Spleen (tissue), 7 donors: ENCODE results near the gene WNT1.

Experiments used
- POLR2A ChIP-seq, 3 donors: fragments of 450-650 bp; IDR thresholded peaks; one replicate each; pipeline ENCODE4 v1.5.1; 2017; ENCODE audit warnings: antibody characterized with exemption in 3 of 3, mild to moderate bottlenecking in 1 of 3
- POLR2AphosphoS5 ChIP-seq, 3 donors: sonication (generic); formaldehyde crosslinking; IDR thresholded peaks; one replicate each; pipeline ENCODE4 v1.5.1; 2017; ENCODE audit warnings: antibody characterized with exemption in 3 of 3
- TF ChIP-seq, protein P1 (sequence below), 11 experiments: fragments of 200-600 bp in 7 of 11; fragments of 450-650 bp in 4 of 11; sonication (generic) in 4 of 11; IDR thresholded peaks in 8 of 11; conservative IDR thresholded peaks in 3 of 11; 1 replicate in 7 of 11; 2 replicates in 4 of 11; pipeline versions ENCODE4 v1.4.0 to v1.8.0; 2016 to 2021; ENCODE audit warnings: antibody characterized with exemption in 11 of 11, inconsistent platforms in 4 of 11, mild to moderate bottlenecking in 1 of 11
- donor health status: DM: no; HTN: no; CAD: no; lungs with moderate emphysema.
- donor health status: DM: no; HTN: no; CAD: no.
- donor health status: DM: no; HTN: no; CAD: no.

- TF ChIP-seq, protein P1, sequence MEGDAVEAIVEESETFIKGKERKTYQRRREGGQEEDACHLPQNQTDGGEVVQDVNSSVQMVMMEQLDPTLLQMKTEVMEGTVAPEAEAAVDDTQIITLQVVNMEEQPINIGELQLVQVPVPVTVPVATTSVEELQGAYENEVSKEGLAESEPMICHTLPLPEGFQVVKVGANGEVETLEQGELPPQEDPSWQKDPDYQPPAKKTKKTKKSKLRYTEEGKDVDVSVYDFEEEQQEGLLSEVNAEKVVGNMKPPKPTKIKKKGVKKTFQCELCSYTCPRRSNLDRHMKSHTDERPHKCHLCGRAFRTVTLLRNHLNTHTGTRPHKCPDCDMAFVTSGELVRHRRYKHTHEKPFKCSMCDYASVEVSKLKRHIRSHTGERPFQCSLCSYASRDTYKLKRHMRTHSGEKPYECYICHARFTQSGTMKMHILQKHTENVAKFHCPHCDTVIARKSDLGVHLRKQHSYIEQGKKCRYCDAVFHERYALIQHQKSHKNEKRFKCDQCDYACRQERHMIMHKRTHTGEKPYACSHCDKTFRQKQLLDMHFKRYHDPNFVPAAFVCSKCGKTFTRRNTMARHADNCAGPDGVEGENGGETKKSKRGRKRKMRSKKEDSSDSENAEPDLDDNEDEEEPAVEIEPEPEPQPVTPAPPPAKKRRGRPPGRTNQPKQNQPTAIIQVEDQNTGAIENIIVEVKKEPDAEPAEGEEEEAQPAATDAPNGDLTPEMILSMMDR (IDR thresholded peaks at IDR 0.05 in 8 of 11, conservative IDR thresholded peaks at IDR 0.05 in 3 of 11), result no peak
- TF ChIP-seq POLR2A (IDR thresholded peaks at IDR 0.05) (no peak), POLR2AphosphoS5 (IDR thresholded peaks at IDR 0.05) (no peak)
Observed at GRCh38 chr12:48943221-48943620, 34.9 kb upstream of the WNT1 start.
